GM12873 (cell line): ENCODE results near the gene SH3RF3.
A peak's percentile ranks its signal among the peaks of the same experiment; 100 is the strongest.

ENCODE experiments used
- TF ChIP-seq, protein P1 (sequence below): IDR thresholded peaks from 2 replicates; pipeline ENCODE4 v1.5.1; 2012; ENCODE audit warnings: low read depth, mild to moderate bottlenecking, moderate library complexity, low read length, control low read depth; ENCODE audit not compliant: insufficient read depth; ENCODE audit errors: missing control alignments

The SH3RF3 gene

GRCh38 chr2:109331896-109332848, 203.2 kb downstream of the SH3RF3 start:
- TF ChIP-seq, protein P1, sequence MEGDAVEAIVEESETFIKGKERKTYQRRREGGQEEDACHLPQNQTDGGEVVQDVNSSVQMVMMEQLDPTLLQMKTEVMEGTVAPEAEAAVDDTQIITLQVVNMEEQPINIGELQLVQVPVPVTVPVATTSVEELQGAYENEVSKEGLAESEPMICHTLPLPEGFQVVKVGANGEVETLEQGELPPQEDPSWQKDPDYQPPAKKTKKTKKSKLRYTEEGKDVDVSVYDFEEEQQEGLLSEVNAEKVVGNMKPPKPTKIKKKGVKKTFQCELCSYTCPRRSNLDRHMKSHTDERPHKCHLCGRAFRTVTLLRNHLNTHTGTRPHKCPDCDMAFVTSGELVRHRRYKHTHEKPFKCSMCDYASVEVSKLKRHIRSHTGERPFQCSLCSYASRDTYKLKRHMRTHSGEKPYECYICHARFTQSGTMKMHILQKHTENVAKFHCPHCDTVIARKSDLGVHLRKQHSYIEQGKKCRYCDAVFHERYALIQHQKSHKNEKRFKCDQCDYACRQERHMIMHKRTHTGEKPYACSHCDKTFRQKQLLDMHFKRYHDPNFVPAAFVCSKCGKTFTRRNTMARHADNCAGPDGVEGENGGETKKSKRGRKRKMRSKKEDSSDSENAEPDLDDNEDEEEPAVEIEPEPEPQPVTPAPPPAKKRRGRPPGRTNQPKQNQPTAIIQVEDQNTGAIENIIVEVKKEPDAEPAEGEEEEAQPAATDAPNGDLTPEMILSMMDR: no peak

DNA sequence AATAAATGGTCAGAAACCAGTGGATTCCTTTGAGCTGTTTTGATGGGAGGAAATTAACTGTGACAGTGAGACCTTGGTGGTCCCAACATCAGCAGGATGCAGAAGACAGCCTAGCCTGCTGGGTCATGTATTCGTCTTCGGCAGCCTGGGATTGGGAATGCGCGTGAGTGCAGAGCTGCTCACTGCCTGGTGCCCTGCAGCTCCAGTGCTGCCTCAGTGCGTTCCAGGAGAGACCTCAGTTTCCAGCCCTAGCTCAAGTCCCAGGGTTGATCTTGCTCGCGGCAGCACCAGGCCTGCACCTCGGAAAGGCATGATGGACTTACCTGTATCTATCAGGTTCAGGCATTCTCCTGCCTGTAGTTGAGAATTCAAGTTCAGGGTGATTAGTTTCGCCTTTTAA, 203.9 kb downstream of the SH3RF3 start:
- TF ChIP-seq, protein P1: no peak

GRCh38 chr2:109333414-109334210, 204.6 kb downstream of the SH3RF3 start:
- TF ChIP-seq, protein P1: peak; percentile 50

DNA sequence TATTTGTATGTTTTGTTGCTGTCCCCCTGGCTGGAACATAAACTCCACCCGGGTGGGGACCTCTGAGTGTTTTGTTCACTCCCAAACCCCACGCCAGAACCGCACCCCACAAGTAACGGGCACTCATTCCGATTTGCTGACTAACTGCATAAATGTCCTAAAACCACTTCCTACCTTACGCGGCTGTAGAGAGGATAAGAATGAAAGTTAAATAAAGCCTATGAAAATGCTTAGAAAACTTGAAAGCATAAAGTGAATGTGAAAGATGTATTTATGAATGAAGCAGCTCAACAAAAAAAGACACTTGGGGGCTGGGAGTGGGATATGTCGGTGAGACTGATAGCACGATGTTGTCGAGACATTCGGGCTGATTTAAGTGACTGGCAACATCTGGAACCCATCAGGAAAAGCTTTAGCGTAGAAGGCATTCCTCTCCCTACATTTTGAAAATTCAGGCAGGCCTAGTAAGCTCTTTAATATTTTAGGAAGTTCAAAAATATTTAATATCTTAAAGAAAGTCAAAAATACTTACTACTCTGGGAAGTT, 206.7 kb downstream of the SH3RF3 start:
- TF ChIP-seq, protein P1: no peak

- TF ChIP-seq, protein P1: no peak
These were observed 207.3 kb downstream of the SH3RF3 start for GRCh38 chr2:109336296-109336695.

DNA sequence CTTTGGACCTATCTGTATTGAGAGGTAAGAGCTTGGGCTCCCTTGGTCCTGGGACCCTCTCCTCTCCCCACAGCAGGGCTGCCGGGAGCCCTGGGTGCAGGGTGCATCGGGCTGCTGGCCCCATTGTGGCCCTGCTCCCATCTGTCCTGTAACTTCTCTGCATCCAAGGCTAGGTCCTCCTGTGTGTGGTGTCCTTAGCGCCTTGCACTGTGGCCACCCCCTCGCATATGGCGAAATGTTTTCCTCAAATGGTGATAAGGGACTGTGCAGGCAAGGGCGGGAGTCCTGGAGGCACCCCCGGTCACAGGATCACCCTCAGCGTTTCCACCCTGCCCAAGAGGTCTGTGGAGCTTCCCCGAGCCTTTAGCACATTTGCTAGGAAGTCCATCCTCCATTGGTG, 208.2 kb downstream of the SH3RF3 start:
- TF ChIP-seq, protein P1: no peak

- TF ChIP-seq, protein P1: no peak
These were observed 210.5 kb downstream of the SH3RF3 start for GRCh38 chr2:109339519-109339966.
